ENCODE measurements around the gene C16orf46.

C16orf46 gene

GRCh38 chr16:81012974-81013373, 64.1 kb downstream of the C16orf46 start:
- DNase-seq, result no peak
